NCI-H446 treated with DMSO at 0.1 percent for 48 hours (cell line): ENCODE measurements around the gene MYOZ2.

Experiments used
- DNase-seq: peaks from one replicate; lab custom pipeline; 2025; lab: John Stamatoyannopoulos, UW

MYOZ2 gene

GRCh38 chr4:119135721-119136121 lies at the start of gene MYOZ2:
MYOZ2 (plus strand) TSS chr4:119135832; CDS start chr4:119136526, 694 bp downstream.
- no peak for DNase-seq

GRCh38 chr4:119087121-119087520 lies 48.5 kb upstream of the MYOZ2 start:
- DNase-seq, result no peak

GRCh38 chr4:119087656-119088055 lies 48.0 kb upstream of the MYOZ2 start:
- no peak for DNase-seq

- no peak for DNase-seq
Observed at GRCh38 chr4:119093042-119093827, 42.4 kb upstream of the MYOZ2 start.

GRCh38 chr4:119097282-119097900 lies 38.2 kb upstream of the MYOZ2 start:
- no peak for DNase-seq

GRCh38 chr4:119098306-119098705 lies 37.3 kb upstream of the MYOZ2 start:
- DNase-seq, result no peak

GRCh38 chr4:119099227-119099810 lies 36.3 kb upstream of the MYOZ2 start:
- no peak for DNase-seq

GRCh38 chr4:119100655-119101054 lies 35.0 kb upstream of the MYOZ2 start:
- no peak for DNase-seq

GRCh38 chr4:119103263-119103662 lies 32.4 kb upstream of the MYOZ2 start:
- DNase-seq, result no peak

GRCh38 chr4:119104644-119105273 lies 30.9 kb upstream of the MYOZ2 start:
- DNase-seq, result no peak

- no peak for DNase-seq
Observed at GRCh38 chr4:119105605-119106004, 30.0 kb upstream of the MYOZ2 start.

GRCh38 chr4:119106036-119107000 lies 29.3 kb upstream of the MYOZ2 start:
- no peak for DNase-seq

- no peak for DNase-seq
Observed at GRCh38 chr4:119110121-119110520, 25.5 kb upstream of the MYOZ2 start.

- DNase-seq, result no peak
Observed at GRCh38 chr4:119111296-119111695, 24.3 kb upstream of the MYOZ2 start.

- DNase-seq, result no peak
Observed at GRCh38 chr4:119113033-119113655, 22.5 kb upstream of the MYOZ2 start.

GRCh38 chr4:119116021-119116420 lies 19.6 kb upstream of the MYOZ2 start:
- no peak for DNase-seq

- no peak for DNase-seq
Observed at GRCh38 chr4:119116925-119117900, 18.4 kb upstream of the MYOZ2 start.

GRCh38 chr4:119118397-119118796 lies 17.2 kb upstream of the MYOZ2 start:
- no peak for DNase-seq

GRCh38 chr4:119124352-119124751 lies 11.3 kb upstream of the MYOZ2 start:
- no peak for DNase-seq

GRCh38 chr4:119125931-119126330 lies 9.7 kb upstream of the MYOZ2 start:
- DNase-seq, result no peak
